ENCODE data around the gene COMMD6.

Gene COMMD6

GRCh38 chr13:75489502-75490263, 48.0 kb downstream of the COMMD6 start:
- H3K36me3 ChIP-seq = no peaks in the 10 kb centered on the region
- H3K9me3 ChIP-seq = no peaks in the 10 kb centered on the region
- intact Hi-C loops (cut with DNase I; ENCODE audit: low total_unique reads) = no loop called here
- H3K27me3 ChIP-seq = no peaks in the 10 kb centered on the region
- H3K4me3 ChIP-seq = no peak overlapping the region
- no peak overlapping the region for H3K27ac ChIP-seq
- no peak for TF ChIP-seq CTCF (IDR thresholded peaks at IDR 0.05)
- H3K4me1 ChIP-seq = no peaks in the 10 kb centered on the region
- DNase-seq = no peak

GRCh38 chr13:75486146-75487062, 51.2 kb downstream of the COMMD6 start:
- Histone ChIP-seq H3K4me1 (peaks cover 0 to 4% (median 0%) of the 10 kb centered on the region in 4 donors), H3K36me3 (no peaks in the 10 kb centered on the region), H3K27ac (no peak overlapping the region), H3K4me3 (no peak overlapping the region), H3K9me3 (no peaks in the 10 kb centered on the region), H3K27me3 (no peaks in the 10 kb centered on the region)
- no peak for TF ChIP-seq CTCF (IDR thresholded peaks at IDR 0.05)
- intact Hi-C loops (cut with DNase I; ENCODE audit: low total_unique reads) = no loop called here
- no peak for DNase-seq

DNA sequence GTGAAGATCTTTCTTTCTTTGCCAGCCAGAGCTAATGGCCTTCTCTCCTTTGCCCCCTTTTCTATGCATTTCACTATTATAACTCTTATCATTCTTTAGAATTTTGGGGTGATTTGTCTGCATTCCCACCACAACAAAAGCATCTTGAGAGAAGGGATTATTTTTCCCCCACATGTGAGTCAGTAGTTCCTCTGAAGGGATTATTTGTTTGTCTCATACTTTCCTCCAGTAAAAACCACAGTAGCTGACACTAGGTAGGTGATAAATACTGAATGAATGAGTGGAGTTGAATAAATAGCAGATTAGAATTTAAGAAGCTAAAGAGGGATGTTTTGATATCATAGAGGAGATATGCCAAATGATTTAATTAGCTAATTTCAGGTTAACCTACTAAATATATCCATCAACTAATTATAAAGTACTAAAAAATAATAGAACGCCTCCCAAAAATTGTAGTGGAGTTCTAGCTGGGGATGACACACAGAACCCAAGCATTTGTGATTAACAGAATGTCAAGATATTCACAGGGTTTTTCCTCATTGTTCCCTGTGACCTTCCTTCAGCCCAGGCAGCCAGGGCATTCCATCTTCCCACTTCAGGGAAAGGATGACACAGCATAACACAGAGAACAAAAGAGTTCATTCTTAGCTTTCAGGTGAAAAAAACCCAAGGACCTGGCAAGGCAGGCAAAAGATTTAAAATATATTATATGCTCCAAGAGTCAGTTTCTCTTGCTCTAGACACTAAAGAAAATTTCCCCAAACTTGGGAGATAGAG, 52.2 kb downstream of the COMMD6 start:
- no peaks in the 10 kb centered on the region for H3K27me3 ChIP-seq
- H3K9me3 ChIP-seq = no peaks in the 10 kb centered on the region
- peaks cover 0 to 4% (median under 1%) of the 10 kb centered on the region in 4 donors for H3K4me1 ChIP-seq
- TF ChIP-seq CTCF (IDR thresholded peaks at IDR 0.05) = no peak
- H3K36me3 ChIP-seq = no peaks in the 10 kb centered on the region
- DNase-seq = no peak
- no peak overlapping the region for H3K27ac ChIP-seq
- intact Hi-C loops (cut with DNase I; ENCODE audit: low total_unique reads) = no loop called here
- H3K4me3 ChIP-seq = no peak overlapping the region

GRCh38 chr13:75482820-75483079, 54.9 kb downstream of the COMMD6 start:
- Histone ChIP-seq H3K9me3 (no peaks in the 10 kb centered on the region), H3K36me3 (no peaks in the 10 kb centered on the region), H3K27ac (peak overlapping the region; percentile 51 to 75), H3K4me1 (peaks cover 0 to 9% (median 4%) of the 10 kb centered on the region in 4 donors), H3K4me3 (peak overlapping the region; percentile 79 to 87), H3K27me3 (no peaks in the 10 kb centered on the region)
- no peak for TF ChIP-seq CTCF (IDR thresholded peaks at IDR 0.05)
- intact Hi-C loops (cut with DNase I; ENCODE audit: low total_unique reads) = loop anchor here (5.0 kb wide), 2 partner anchors 55 to 110 kb away; partner anchors contain the start of gene COMMD6
- no peak for DNase-seq

- Histone ChIP-seq H3K27me3 (no peaks in the 10 kb centered on the region), H3K27ac (peak within 1 kb of the TSS; percentile 51 to 75), H3K4me1 (peaks cover 0 to 11% (median 4%) of the 10 kb centered on the region in 4 donors), H3K36me3 (no peaks in the 10 kb centered on the region), H3K9me3 (no peaks in the 10 kb centered on the region), H3K4me3 (peak within 1 kb of the TSS; percentile 79 to 87)
- peak; percentile 83 to 90 for DNase-seq
- intact Hi-C loops (cut with DNase I; ENCODE audit: low total_unique reads) = loop anchor here (5.0 kb wide), 2 partner anchors 55 to 110 kb away; partner anchors contain the start of gene COMMD6
- TF ChIP-seq CTCF (IDR thresholded peaks at IDR 0.05) = peak; percentile 39 to 76
These were observed 55.4 kb downstream of the COMMD6 start, which contains the start of gene TBC1D4 for GRCh38 chr13:75482070-75482819. TBC1D4 (minus strand) TSS chr13:75482169; CDS start chr13:75481767, 402 bp downstream.
